ENCODE results near the gene TADA3. TPM values are rescaled to one million over a fixed set of nuclear protein-coding genes. Genes with fewer than 3 reads are reported as not detected.

The TADA3 gene
- total and polyA plus RNA-seq, 4 donors, result 41.6 to 62.3 (median 53.2) TPM

DNA sequence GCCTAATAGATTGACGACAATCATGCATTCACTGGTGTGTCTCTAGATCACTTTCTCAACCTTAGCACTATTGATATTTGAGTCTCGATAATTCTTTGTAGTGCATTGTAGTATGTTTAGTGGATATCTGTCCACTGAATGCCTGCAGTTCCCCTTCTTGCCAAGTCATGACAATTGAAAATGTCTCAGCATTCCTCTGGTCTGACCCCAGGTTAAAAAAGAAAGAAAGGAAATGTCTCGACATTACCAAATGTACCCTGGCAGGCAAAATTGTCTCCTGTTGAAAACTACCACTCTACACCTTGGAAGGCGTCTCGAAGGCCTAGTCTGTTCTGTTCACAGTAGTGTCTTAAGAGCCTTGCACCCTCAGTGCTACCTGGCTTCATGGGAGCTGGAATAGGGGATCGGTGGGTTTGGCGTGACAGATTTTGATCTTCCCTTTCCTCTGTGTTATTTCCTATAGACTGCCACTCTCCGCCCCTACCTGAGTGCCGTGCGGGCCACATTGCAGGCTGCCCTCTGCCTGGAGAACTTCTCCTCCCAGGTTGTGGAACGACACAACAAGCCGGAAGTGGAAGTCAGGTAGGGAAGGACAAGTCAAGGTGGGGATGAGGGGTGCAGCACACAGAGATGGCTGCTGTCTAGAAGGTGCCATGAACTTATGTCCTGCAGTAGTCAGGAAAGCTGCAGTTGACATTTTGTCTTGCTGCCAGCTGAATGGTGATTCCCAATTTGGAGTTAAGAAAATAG is 5.1 kb upstream of the TADA3 start:
- no peaks in the 10 kb centered on the region for H3K27me3 ChIP-seq (ENCODE audit: control insufficient read depth in 3 of 3, insufficient read depth in 3 of 3, low read length in 2 of 3)
- no peak for ATAC-seq (ENCODE audit: insufficient read depth, low FRiP score)
- no peak overlapping the region for H3K9ac ChIP-seq (ENCODE audit: insufficient read depth in 1 of 2, low read length in 2 of 2)
- no peak overlapping the region for H3K4me3 ChIP-seq
- H3K4me1 ChIP-seq (ENCODE audit: control insufficient read depth in 5 of 5, insufficient read depth in 5 of 5, low read length in 5 of 5), result peaks cover 0 to 9% (median 4%) of the 10 kb centered on the region in 5 donors
- 92 to 93% methylated on average over 12 of the region's 12 CpGs for WGBS, 2 donors
- no peak for DNase-seq
- TF ChIP-seq, protein P1, sequence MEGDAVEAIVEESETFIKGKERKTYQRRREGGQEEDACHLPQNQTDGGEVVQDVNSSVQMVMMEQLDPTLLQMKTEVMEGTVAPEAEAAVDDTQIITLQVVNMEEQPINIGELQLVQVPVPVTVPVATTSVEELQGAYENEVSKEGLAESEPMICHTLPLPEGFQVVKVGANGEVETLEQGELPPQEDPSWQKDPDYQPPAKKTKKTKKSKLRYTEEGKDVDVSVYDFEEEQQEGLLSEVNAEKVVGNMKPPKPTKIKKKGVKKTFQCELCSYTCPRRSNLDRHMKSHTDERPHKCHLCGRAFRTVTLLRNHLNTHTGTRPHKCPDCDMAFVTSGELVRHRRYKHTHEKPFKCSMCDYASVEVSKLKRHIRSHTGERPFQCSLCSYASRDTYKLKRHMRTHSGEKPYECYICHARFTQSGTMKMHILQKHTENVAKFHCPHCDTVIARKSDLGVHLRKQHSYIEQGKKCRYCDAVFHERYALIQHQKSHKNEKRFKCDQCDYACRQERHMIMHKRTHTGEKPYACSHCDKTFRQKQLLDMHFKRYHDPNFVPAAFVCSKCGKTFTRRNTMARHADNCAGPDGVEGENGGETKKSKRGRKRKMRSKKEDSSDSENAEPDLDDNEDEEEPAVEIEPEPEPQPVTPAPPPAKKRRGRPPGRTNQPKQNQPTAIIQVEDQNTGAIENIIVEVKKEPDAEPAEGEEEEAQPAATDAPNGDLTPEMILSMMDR (IDR thresholded peaks at IDR 0.05; ENCODE audit: control extremely low read depth, extremely low read depth), result no peak
- peaks cover 33 to 41% (median 39%) of the 10 kb centered on the region in 4 donors for H3K36me3 ChIP-seq (ENCODE audit: control insufficient read depth in 4 of 4, insufficient read depth in 4 of 4, low read length in 4 of 4)
- no peaks in the 10 kb centered on the region for H3K9me3 ChIP-seq (ENCODE audit: control insufficient read depth in 4 of 4, insufficient read depth in 3 of 4, low read length in 3 of 4)
- no peak overlapping the region for H3K27ac ChIP-seq (ENCODE audit: low read depth in 1 of 2, low read length in 1 of 2)

DNA sequence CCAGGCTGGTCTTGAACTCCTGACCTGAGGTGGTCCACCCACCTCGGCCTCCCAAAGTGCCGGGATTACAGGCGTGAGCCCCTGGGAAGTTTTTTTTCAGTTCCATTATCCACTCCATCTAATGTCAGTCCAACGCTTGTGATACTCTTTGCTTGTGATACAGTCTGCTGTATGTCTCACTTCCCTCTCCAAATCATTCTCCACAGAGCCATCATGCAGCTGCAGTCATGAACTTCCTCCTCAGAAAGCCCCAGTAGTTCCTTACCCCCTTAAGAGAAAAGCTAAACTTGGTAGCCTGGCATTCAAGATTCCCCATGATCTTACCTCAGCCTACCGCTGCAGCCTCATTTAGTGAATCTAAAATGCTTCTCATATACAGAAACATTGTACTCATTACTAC is 2.9 kb upstream of the TADA3 start:
- Histone ChIP-seq H3K9me3 (ENCODE audit: control insufficient read depth in 4 of 4, insufficient read depth in 3 of 4, low read length in 3 of 4) (no peaks in the 10 kb centered on the region), H3K4me3 (no peak overlapping the region), H3K4me1 (ENCODE audit: control insufficient read depth in 5 of 5, insufficient read depth in 5 of 5, low read length in 5 of 5) (peaks cover 0 to 21% (median 4%) of the 10 kb centered on the region in 5 donors), H3K9ac (ENCODE audit: insufficient read depth in 1 of 2, low read length in 2 of 2) (no peak overlapping the region), H3K36me3 (ENCODE audit: control insufficient read depth in 4 of 4, insufficient read depth in 4 of 4, low read length in 4 of 4) (peaks cover 24 to 32% (median 28%) of the 10 kb centered on the region in 4 donors), H3K27me3 (ENCODE audit: control insufficient read depth in 3 of 3, insufficient read depth in 3 of 3, low read length in 2 of 3) (no peaks in the 10 kb centered on the region), H3K27ac (ENCODE audit: low read depth in 1 of 2, low read length in 1 of 2) (no peak overlapping the region)
- no peak for ATAC-seq (ENCODE audit: insufficient read depth, low FRiP score)
- TF ChIP-seq, protein P1 (IDR thresholded peaks at IDR 0.05; ENCODE audit: control extremely low read depth, extremely low read depth), result no peak
- no peak for DNase-seq
- WGBS, 2 donors, result 79 to 82% methylated on average over 5 of the region's 5 CpGs

DNA sequence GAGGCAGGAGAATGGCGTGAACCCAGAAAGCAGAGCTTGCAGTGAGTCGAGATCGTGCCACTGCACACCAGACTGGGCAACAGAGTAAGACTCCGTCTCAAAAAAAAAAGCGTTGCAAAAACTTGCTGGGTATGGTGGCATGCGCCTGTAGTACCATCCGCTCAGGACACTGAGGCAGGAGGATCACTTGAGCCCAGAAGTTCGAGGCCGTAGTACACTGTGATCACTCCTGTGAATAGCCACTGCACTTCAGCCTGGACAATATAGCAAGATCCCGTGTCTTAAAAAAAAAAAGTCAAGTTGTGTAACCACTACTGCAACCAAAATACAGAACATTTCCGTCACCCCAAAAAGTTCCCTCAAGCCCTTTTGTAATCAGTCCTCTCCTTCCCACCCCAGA is 2.1 kb upstream of the TADA3 start:
- H3K4me3 ChIP-seq, result no peak overlapping the region
- no peak overlapping the region for H3K9ac ChIP-seq (ENCODE audit: insufficient read depth in 1 of 2, low read length in 2 of 2)
- TF ChIP-seq, protein P1 (IDR thresholded peaks at IDR 0.05; ENCODE audit: control extremely low read depth, extremely low read depth), result no peak
- ATAC-seq (ENCODE audit: insufficient read depth, low FRiP score) (no peak), DNase-seq (no peak)
- peaks cover 0 to 21% (median 4%) of the 10 kb centered on the region in 5 donors for H3K4me1 ChIP-seq (ENCODE audit: control insufficient read depth in 5 of 5, insufficient read depth in 5 of 5, low read length in 5 of 5)
- H3K27ac ChIP-seq (ENCODE audit: low read depth in 1 of 2, low read length in 1 of 2), result no peak overlapping the region
- no peaks in the 10 kb centered on the region for H3K27me3 ChIP-seq (ENCODE audit: control insufficient read depth in 3 of 3, insufficient read depth in 3 of 3, low read length in 2 of 3)
- 87 to 93% methylated on average over 11 of the region's 11 CpGs for whole genome bisulfite sequencing, 2 donors
- H3K9me3 ChIP-seq (ENCODE audit: control insufficient read depth in 4 of 4, insufficient read depth in 3 of 4, low read length in 3 of 4), result no peaks in the 10 kb centered on the region
- H3K36me3 ChIP-seq (ENCODE audit: control insufficient read depth in 4 of 4, insufficient read depth in 4 of 4, low read length in 4 of 4), result peaks cover 19 to 25% (median 22%) of the 10 kb centered on the region in 4 donors
